HEK293 (cell line): ENCODE data around the gene ADIPOR2.

Experiments
- CTCF ChIA-PET: fragments of 350-600 bp; formaldehyde crosslinking; extraction: SDS; loops from one replicate; lab custom pipeline; 2021; ENCODE audit warnings: antibody characterized with exemption; lab: Yijun Ruan, JAX
- POLR2A ChIA-PET: fragments of 300-600 bp; formaldehyde crosslinking; extraction: SDS; loops from one replicate; lab custom pipeline; 2020; ENCODE audit warnings: antibody characterized with exemption, inconsistent platforms; lab: Yijun Ruan, JAX
- H3K27ac ChIP-seq: fragments of 200-500 bp; sonication (Bioruptor generic); 2 replicates; pipeline ENCODE4 v1.5.1; 2014; ENCODE audit warnings: low read depth, low read length, control low read depth, inconsistent platforms; ENCODE audit errors: extremely low read depth
- H3K36me3 ChIP-seq, 2 experiments: fragments of 200-500 bp in 1 of 2; sonication (Bioruptor generic) in 1 of 2; 1 replicate in 1 of 2; 2 replicates in 1 of 2; pipeline ENCODE4 v1.5.1; 2014 to 2017; ENCODE audit warnings: inconsistent platforms in 2 of 2, low read length in 2 of 2; ENCODE audit not compliant: control insufficient read depth in 2 of 2, insufficient read depth in 1 of 2
- H3K4me1 ChIP-seq: fragments of 200-500 bp; sonication (Bioruptor generic); 2 replicates; pipeline ENCODE4 v1.5.1; 2014; ENCODE audit warnings: mild to moderate bottlenecking, low read length, inconsistent platforms; ENCODE audit not compliant: control insufficient read depth, insufficient read depth
- H3K4me3 ChIP-seq: 2 replicates; pipeline ENCODE4 v1.5.1; 2011; ENCODE audit warnings: low read depth, mild to moderate bottlenecking, control low read depth, low read length, moderate library complexity
- H3K9me3 ChIP-seq: fragments of 200-500 bp; sonication (Bioruptor generic); 2 replicates; pipeline ENCODE4 v1.5.1; 2014; ENCODE audit warnings: low read depth, low read length, inconsistent platforms; ENCODE audit not compliant: control insufficient read depth, insufficient read depth
- GLIS1 ChIP-seq: fragments of 450-650 bp; formaldehyde crosslinking; IDR thresholded peaks from 2 replicates; pipeline ENCODE4 v1.5.1; 2016; ENCODE audit warnings: missing biosample characterization, missing genetic modification characterization
- KLF8 ChIP-seq: fragments of 450-650 bp; formaldehyde crosslinking; IDR thresholded peaks from 2 replicates; pipeline ENCODE4 v1.5.1; 2016; ENCODE audit warnings: missing biosample characterization, missing genetic modification characterization
- REPIN1 ChIP-seq: fragments of 450-650 bp; formaldehyde crosslinking; IDR thresholded peaks from 2 replicates; pipeline ENCODE4 v1.5.1; 2017; ENCODE audit warnings: missing biosample characterization, missing genetic modification characterization, low read depth
- TCF7L2 ChIP-seq: IDR thresholded peaks from 2 replicates; pipeline ENCODE4 v1.6.1; 2011; ENCODE audit warnings: low read depth, mild to moderate bottlenecking, inconsistent platforms, low read length, moderate library complexity, borderline replicate concordance
- WT1 ChIP-seq: fragments of 450-650 bp; formaldehyde crosslinking; IDR thresholded peaks from 2 replicates; pipeline ENCODE4 v1.5.1; 2016; ENCODE audit warnings: missing biosample characterization, missing genetic modification characterization
- ZBTB21 ChIP-seq: fragments of 450-650 bp; formaldehyde crosslinking; IDR thresholded peaks from 2 replicates; pipeline ENCODE4 v1.5.1; 2017; ENCODE audit warnings: missing biosample characterization, missing genetic modification characterization
- ZIC2 ChIP-seq: fragments of 450-650 bp; formaldehyde crosslinking; IDR thresholded peaks from 2 replicates; pipeline ENCODE4 v1.5.1; 2016; ENCODE audit warnings: missing biosample characterization, missing genetic modification characterization
- ZNF133 ChIP-seq: fragments of 450-650 bp; formaldehyde crosslinking; IDR thresholded peaks from 2 replicates; pipeline ENCODE4 v1.5.1; 2016; ENCODE audit warnings: missing biosample characterization, missing genetic modification characterization
- ZNF175 ChIP-seq: fragments of 450-650 bp; formaldehyde crosslinking; IDR thresholded peaks from 2 replicates; pipeline ENCODE4 v1.5.1; 2016; ENCODE audit warnings: missing biosample characterization, missing genetic modification characterization
- ZNF202 ChIP-seq: fragments of 450-650 bp; formaldehyde crosslinking; IDR thresholded peaks from 2 replicates; pipeline ENCODE4 v1.5.1; 2016; ENCODE audit warnings: missing biosample characterization, missing genetic modification characterization, borderline replicate concordance
- ZNF544 ChIP-seq: fragments of 450-650 bp; formaldehyde crosslinking; IDR thresholded peaks from 2 replicates; pipeline ENCODE4 v1.5.0; 2017; ENCODE audit warnings: missing biosample characterization, missing genetic modification characterization
- ZNF571 ChIP-seq: fragments of 450-650 bp; formaldehyde crosslinking; IDR thresholded peaks from 2 replicates; pipeline ENCODE4 v1.5.0; 2017; ENCODE audit warnings: missing biosample characterization, missing genetic modification characterization
- ZNF596 ChIP-seq: fragments of 450-650 bp; IDR thresholded peaks from 2 replicates; pipeline ENCODE4 v1.5.0; 2018; ENCODE audit warnings: missing biosample characterization, mild to moderate bottlenecking, missing genetic modification characterization, moderate library complexity
- ZNF621 ChIP-seq: fragments of 450-650 bp; formaldehyde crosslinking; IDR thresholded peaks from 2 replicates; pipeline ENCODE4 v1.5.1; 2017; ENCODE audit warnings: missing biosample characterization, missing genetic modification characterization
- ZNF785 ChIP-seq: fragments of 450-650 bp; formaldehyde crosslinking; IDR thresholded peaks from 2 replicates; pipeline ENCODE4 v1.5.1; 2016; ENCODE audit warnings: missing biosample characterization, missing genetic modification characterization
- TF ChIP-seq, protein P1 (sequence below): fragments of 450-650 bp; formaldehyde crosslinking; IDR thresholded peaks from 2 replicates; pipeline ENCODE4 v1.5.1; 2016; ENCODE audit warnings: missing biosample characterization, missing genetic modification characterization
- TF ChIP-seq, protein P2 (sequence below): fragments of 450-650 bp; formaldehyde crosslinking; IDR thresholded peaks from 2 replicates; pipeline ENCODE4 v1.5.1; 2016; ENCODE audit warnings: missing biosample characterization, missing genetic modification characterization
- TF ChIP-seq, protein P3 (sequence below): fragments of 450-650 bp; formaldehyde crosslinking; IDR thresholded peaks from 2 replicates; pipeline ENCODE4 v1.5.1; 2016; ENCODE audit warnings: missing biosample characterization, missing genetic modification characterization, low read depth

The ADIPOR2 gene

DNA sequence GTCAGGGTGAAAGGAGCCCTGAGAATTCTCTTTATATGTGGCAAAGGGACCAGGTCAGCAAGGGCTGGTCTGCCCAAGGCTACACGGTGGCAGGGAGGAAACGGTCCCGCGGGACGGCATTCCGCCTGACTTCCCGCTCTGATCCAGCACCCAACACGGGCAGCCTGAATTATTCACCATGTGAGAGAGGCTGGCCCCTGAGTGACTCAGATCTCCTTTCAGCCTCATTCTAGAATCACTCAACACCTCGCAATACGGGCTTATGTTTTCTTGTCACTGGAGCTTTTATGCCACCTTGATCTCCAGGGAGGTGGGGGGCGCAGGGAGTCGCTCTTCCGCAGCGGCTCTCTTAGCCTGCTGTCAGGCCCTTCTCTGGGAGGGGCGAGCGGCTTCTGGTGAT is 138.0 kb downstream of the ADIPOR2 start:
- TF ChIP-seq REPIN1 (tag by site-specific recombination) (no peak), ZNF571 (no peak), ZNF785 (no peak), KLF8 (tag by site-specific recombination) (no peak), ZNF621 (no peak), ZBTB21 (tag by site-specific recombination) (no peak), ZNF544 (tag by site-specific recombination) (no peak), WT1 (tag by site-specific recombination) (peak; percentile 44; the same call in 1 of the 2 replicates), ZNF175 (tag by site-specific recombination) (no peak), ZNF596 (tag by site-specific recombination) (no peak)
- TF ChIP-seq, protein P1, sequence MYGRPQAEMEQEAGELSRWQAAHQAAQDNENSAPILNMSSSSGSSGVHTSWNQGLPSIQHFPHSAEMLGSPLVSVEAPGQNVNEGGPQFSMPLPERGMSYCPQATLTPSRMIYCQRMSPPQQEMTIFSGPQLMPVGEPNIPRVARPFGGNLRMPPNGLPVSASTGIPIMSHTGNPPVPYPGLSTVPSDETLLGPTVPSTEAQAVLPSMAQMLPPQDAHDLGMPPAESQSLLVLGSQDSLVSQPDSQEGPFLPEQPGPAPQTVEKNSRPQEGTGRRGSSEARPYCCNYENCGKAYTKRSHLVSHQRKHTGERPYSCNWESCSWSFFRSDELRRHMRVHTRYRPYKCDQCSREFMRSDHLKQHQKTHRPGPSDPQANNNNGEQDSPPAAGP (tag by site-specific recombination) = 0 out of 2 replicates have a peak, but pooled peaks have one; percentile 20
- H3K27ac ChIP-seq = no peak overlapping the region
- H3K4me3 ChIP-seq = no peak overlapping the region
- H3K9me3 ChIP-seq = no peaks in the 10 kb centered on the region
- no peaks in the 10 kb centered on the region for H3K4me1 ChIP-seq
- no peaks in the 10 kb centered on the region for H3K36me3 ChIP-seq
- CTCF ChIA-PET = interaction anchor here (0.6 kb wide), 1 partner anchor 532 kb away, joined by 3 read pairs; no protein-coding TSS in a partner anchor
- POLR2A ChIA-PET = no interaction called here

DNA sequence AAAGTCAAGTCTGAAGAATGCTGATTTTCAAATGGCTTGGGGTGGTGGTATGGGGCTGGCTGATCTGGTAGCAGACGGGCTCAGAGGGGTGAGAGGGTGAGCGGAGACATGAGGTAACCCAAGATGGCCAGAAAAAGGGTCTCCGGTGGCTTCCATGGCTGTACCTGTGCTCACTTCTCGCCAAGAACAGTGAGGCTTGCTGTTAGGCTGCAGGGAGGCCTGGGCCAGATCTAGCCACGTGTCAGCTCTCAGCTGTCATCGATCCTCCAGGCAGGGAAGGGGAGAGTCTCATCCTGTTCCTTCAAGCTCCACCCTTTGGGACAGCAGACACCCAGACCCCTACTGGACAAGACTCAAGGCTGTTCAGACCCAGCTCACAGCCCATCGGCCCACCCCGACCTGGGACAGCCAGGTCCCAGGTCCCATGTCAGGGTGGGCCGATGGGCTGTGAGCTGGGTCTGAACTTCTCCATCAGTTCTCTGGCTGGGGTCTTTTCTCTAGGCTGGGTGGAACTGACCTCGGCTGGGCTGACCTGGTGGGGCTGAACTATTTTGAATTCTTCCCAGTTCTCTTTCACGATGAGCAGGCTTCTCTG is 138.5 kb downstream of the ADIPOR2 start:
- TF ChIP-seq, protein P2, sequence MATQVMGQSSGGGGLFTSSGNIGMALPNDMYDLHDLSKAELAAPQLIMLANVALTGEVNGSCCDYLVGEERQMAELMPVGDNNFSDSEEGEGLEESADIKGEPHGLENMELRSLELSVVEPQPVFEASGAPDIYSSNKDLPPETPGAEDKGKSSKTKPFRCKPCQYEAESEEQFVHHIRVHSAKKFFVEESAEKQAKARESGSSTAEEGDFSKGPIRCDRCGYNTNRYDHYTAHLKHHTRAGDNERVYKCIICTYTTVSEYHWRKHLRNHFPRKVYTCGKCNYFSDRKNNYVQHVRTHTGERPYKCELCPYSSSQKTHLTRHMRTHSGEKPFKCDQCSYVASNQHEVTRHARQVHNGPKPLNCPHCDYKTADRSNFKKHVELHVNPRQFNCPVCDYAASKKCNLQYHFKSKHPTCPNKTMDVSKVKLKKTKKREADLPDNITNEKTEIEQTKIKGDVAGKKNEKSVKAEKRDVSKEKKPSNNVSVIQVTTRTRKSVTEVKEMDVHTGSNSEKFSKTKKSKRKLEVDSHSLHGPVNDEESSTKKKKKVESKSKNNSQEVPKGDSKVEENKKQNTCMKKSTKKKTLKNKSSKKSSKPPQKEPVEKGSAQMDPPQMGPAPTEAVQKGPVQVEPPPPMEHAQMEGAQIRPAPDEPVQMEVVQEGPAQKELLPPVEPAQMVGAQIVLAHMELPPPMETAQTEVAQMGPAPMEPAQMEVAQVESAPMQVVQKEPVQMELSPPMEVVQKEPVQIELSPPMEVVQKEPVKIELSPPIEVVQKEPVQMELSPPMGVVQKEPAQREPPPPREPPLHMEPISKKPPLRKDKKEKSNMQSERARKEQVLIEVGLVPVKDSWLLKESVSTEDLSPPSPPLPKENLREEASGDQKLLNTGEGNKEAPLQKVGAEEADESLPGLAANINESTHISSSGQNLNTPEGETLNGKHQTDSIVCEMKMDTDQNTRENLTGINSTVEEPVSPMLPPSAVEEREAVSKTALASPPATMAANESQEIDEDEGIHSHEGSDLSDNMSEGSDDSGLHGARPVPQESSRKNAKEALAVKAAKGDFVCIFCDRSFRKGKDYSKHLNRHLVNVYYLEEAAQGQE (tag by site-specific recombination) = no peak
- no peak for TF ChIP-seq ZNF133 (tag by site-specific recombination)
- TF ChIP-seq, all 188 proteins: peak for 0
- ChIA-PET POLR2A (no interaction called here), CTCF (interaction anchor here (0.6 kb wide), 1 partner anchor 532 kb away, joined by 3 read pairs; no protein-coding TSS in a partner anchor)
- H3K27ac ChIP-seq = no peak overlapping the region
- no peak overlapping the region for H3K4me3 ChIP-seq
- H3K9me3 ChIP-seq = no peaks in the 10 kb centered on the region
- H3K4me1 ChIP-seq = no peaks in the 10 kb centered on the region
- no peaks in the 10 kb centered on the region for H3K36me3 ChIP-seq

DNA sequence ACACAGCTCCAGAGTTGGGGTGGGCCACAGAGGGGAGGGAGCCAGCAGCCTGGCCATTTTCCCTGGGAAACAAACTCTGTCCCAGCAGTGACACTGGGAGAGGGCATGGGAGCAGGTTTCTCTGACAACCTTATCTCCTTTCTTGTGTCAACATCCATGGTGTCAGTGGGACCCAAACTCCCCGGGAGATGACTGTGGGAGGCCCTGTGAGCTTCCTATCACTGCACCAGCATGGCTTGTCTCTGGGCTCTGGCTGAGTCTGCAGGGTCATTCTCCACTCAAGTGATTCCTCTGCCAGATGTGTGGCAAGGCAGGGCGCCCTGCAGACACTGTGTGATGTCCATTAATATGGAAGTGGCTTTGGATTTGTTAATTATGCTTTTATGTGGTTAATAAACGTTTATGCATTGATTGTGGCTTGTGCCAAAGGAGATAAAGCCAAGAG is 139.6 kb downstream of the ADIPOR2 start:
- CTCF ChIA-PET = no interaction called here
- POLR2A ChIA-PET = no interaction called here

More for the DNA sequence above, 139.6 kb downstream of the ADIPOR2 start:
- TF ChIP-seq GLIS1 (tag by site-specific recombination) = peak; percentile 93
- TF ChIP-seq ZIC2 (tag by site-specific recombination) = peak; percentile 93
- TF ChIP-seq TCF7L2 = no peak
- TF ChIP-seq, protein P1 (tag by site-specific recombination) = no peak
- TF ChIP-seq ZNF202 (tag by site-specific recombination) = no peak
- TF ChIP-seq, protein P3, sequence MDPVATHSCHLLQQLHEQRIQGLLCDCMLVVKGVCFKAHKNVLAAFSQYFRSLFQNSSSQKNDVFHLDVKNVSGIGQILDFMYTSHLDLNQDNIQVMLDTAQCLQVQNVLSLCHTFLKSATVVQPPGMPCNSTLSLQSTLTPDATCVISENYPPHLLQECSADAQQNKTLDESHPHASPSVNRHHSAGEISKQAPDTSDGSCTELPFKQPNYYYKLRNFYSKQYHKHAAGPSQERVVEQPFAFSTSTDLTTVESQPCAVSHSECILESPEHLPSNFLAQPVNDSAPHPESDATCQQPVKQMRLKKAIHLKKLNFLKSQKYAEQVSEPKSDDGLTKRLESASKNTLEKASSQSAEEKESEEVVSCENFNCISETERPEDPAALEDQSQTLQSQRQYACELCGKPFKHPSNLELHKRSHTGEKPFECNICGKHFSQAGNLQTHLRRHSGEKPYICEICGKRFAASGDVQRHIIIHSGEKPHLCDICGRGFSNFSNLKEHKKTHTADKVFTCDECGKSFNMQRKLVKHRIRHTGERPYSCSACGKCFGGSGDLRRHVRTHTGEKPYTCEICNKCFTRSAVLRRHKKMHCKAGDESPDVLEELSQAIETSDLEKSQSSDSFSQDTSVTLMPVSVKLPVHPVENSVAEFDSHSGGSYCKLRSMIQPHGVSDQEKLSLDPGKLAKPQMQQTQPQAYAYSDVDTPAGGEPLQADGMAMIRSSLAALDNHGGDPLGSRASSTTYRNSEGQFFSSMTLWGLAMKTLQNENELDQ (tag by site-specific recombination) = no peak
- Histone ChIP-seq H3K36me3 (no peaks in the 10 kb centered on the region), H3K4me1 (no peaks in the 10 kb centered on the region), H3K9me3 (no peaks in the 10 kb centered on the region), H3K4me3 (no peak overlapping the region), H3K27ac (no peak overlapping the region)
